ENCODE data around the gene SYT1.

DNA sequence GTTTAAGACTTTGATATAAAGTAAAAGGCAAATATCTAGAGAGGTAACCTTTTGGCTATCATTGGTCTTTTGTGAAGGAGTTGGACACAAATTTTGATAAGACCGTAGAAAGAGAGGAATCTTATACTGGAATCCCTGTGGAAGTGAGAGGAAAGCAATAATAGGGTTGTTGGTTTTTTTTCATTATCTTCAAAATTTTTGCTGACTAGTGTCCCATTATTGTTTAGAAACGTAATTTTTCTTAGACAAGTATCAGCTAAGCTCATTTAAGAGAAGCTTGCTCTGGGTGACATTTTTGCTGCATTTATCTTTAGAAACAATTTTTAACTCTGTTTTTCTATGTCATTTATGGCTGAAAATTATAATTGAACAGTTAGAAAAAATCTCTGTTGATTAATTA is 300.3 kb downstream of the SYT1 start:
- no peak for TF ChIP-seq ZNF335 (tag by site-specific recombination; conservative IDR thresholded peaks at IDR 0.05)
- no peak for TF ChIP-seq ZNF10 (tag by site-specific recombination; IDR thresholded peaks at IDR 0.05)
- TF ChIP-seq ZNF48 (tag by site-specific recombination; IDR thresholded peaks at IDR 0.05), result no peak
- TF ChIP-seq, protein P1, sequence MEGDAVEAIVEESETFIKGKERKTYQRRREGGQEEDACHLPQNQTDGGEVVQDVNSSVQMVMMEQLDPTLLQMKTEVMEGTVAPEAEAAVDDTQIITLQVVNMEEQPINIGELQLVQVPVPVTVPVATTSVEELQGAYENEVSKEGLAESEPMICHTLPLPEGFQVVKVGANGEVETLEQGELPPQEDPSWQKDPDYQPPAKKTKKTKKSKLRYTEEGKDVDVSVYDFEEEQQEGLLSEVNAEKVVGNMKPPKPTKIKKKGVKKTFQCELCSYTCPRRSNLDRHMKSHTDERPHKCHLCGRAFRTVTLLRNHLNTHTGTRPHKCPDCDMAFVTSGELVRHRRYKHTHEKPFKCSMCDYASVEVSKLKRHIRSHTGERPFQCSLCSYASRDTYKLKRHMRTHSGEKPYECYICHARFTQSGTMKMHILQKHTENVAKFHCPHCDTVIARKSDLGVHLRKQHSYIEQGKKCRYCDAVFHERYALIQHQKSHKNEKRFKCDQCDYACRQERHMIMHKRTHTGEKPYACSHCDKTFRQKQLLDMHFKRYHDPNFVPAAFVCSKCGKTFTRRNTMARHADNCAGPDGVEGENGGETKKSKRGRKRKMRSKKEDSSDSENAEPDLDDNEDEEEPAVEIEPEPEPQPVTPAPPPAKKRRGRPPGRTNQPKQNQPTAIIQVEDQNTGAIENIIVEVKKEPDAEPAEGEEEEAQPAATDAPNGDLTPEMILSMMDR (tag by site-specific recombination; IDR thresholded peaks at IDR 0.05), result no peak
- no peak for TF ChIP-seq ZNF707 (tag by site-specific recombination; IDR thresholded peaks at IDR 0.05)
- no peak for TF ChIP-seq KLF10 (tag by site-specific recombination; IDR thresholded peaks at IDR 0.05)
- TF ChIP-seq BCL11A (tag by site-specific recombination; IDR thresholded peaks at IDR 0.05; ENCODE audit: low read depth), result no peak
- no peak for TF ChIP-seq YY1 (tag by site-specific recombination; IDR thresholded peaks at IDR 0.05)
- TF ChIP-seq, protein P2, sequence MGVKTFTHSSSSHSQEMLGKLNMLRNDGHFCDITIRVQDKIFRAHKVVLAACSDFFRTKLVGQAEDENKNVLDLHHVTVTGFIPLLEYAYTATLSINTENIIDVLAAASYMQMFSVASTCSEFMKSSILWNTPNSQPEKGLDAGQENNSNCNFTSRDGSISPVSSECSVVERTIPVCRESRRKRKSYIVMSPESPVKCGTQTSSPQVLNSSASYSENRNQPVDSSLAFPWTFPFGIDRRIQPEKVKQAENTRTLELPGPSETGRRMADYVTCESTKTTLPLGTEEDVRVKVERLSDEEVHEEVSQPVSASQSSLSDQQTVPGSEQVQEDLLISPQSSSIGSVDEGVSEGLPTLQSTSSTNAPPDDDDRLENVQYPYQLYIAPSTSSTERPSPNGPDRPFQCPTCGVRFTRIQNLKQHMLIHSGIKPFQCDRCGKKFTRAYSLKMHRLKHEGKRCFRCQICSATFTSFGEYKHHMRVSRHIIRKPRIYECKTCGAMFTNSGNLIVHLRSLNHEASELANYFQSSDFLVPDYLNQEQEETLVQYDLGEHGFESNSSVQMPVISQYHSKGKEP (tag by site-specific recombination; IDR thresholded peaks at IDR 0.05), result no peak
- no peak for TF ChIP-seq ZNF561 (tag by site-specific recombination; IDR thresholded peaks at IDR 0.05; ENCODE audit: borderline replicate concordance)
- no peak for TF ChIP-seq ZNF354C (tag by site-specific recombination; IDR thresholded peaks at IDR 0.05; ENCODE audit: borderline replicate concordance, low read depth)

Data from HEK293 (cell line).